Mesendoderm (in vitro differentiated cells): Measurements from ENCODE around the gene SEBOX.

Experiments used
- DNase-seq: peaks from one replicate; pipeline ENCODE4 v3.0.0; 2013
- H2AK5ac ChIP-seq: 2 replicates; pipeline ENCODE4 v1.6.1; 2013; ENCODE audit warnings: low read length, inconsistent platforms
- H2BK120ac ChIP-seq: 2 replicates; pipeline ENCODE4 v1.6.1; 2013; ENCODE audit warnings: low read depth, mild to moderate bottlenecking, low read length, moderate library complexity, mixed read lengths
- H2BK15ac ChIP-seq: replicated peaks from 2 replicates; pipeline ENCODE4 v1.6.1; 2013; ENCODE audit warnings: low read depth, mild to moderate bottlenecking, moderate library complexity
- H2BK5ac ChIP-seq: 2 replicates; pipeline ENCODE4 v1.6.1; 2013; ENCODE audit warnings: low read length, inconsistent platforms
- H3K18ac ChIP-seq: 2 replicates; pipeline ENCODE4 v1.6.1; 2013; ENCODE audit warnings: mild to moderate bottlenecking, low read length, mixed read lengths
- H3K23ac ChIP-seq: one replicate; pipeline ENCODE4 v1.6.1; 2013; ENCODE audit warnings: low read length
- H3K27ac ChIP-seq: 2 replicates; pipeline ENCODE4 v1.5.1; 2013; ENCODE audit warnings: low read depth, mild to moderate bottlenecking, inconsistent platforms, low read length, moderate library complexity
- H3K27me3 ChIP-seq: 2 replicates; pipeline ENCODE4 v1.6.1; 2013; ENCODE audit warnings: low read length, control low read depth, mild to moderate bottlenecking, inconsistent platforms; ENCODE audit not compliant: insufficient read depth, poor library complexity
- H3K36me3 ChIP-seq: 2 replicates; pipeline ENCODE4 v1.6.1; 2013; ENCODE audit warnings: low read length, inconsistent platforms; ENCODE audit not compliant: control insufficient read depth, insufficient read depth
- H3K4ac ChIP-seq: one replicate; pipeline ENCODE4 v1.6.1; 2013; ENCODE audit warnings: low read depth, mild to moderate bottlenecking, low read length, moderate library complexity
- H3K4me1 ChIP-seq: 2 replicates; pipeline ENCODE4 v1.6.1; 2013; ENCODE audit warnings: low read depth, low read length, inconsistent platforms; ENCODE audit not compliant: control insufficient read depth
- H3K4me2 ChIP-seq: 2 replicates; pipeline ENCODE4 v1.6.1; 2013; ENCODE audit warnings: low read length
- H3K4me3 ChIP-seq: 2 replicates; pipeline ENCODE4 v1.5.1; 2013; ENCODE audit warnings: mild to moderate bottlenecking, low read length
- H3K56ac ChIP-seq: one replicate; pipeline ENCODE4 v1.6.1; 2013; ENCODE audit warnings: low read length
- H3K79me1 ChIP-seq: 2 replicates; pipeline ENCODE4 v1.6.1; 2013; ENCODE audit warnings: low read length, inconsistent platforms
- H3K79me2 ChIP-seq: 2 replicates; pipeline ENCODE4 v1.6.1; 2013; ENCODE audit warnings: mild to moderate bottlenecking, low read length; ENCODE audit not compliant: control insufficient read depth, insufficient read depth
- H3K9ac ChIP-seq: 2 replicates; pipeline ENCODE4 v1.6.1; 2013; ENCODE audit warnings: low read length, inconsistent platforms
- H4K5ac ChIP-seq: one replicate; pipeline ENCODE4 v1.6.1; 2013; ENCODE audit warnings: low read length
- H4K8ac ChIP-seq: one replicate; pipeline ENCODE4 v1.6.1; 2013; ENCODE audit warnings: low read depth, mild to moderate bottlenecking, control low read depth, low read length, moderate library complexity
- WGBS: extraction: QIAGEN DNeasy Blood & Tissue Kit; methylation state at CpG from one replicate; pipeline ENCODE4 v1.1.7; 2013; ENCODE audit warnings: low lambda C conversion rate, missing lambda C conversion rate; ENCODE audit not compliant: insufficient coverage; ENCODE audit errors: extremely low coverage; 5-methylcytosine and 5-hydroxymethylcytosine counted together

Gene SEBOX

GRCh38 chr17:28391401-28391800 is 26.4 kb upstream of the SEBOX start:
- Histone ChIP-seq H3K4me1 (peaks cover 19% of the 10 kb centered on the region), H3K79me2 (no peaks in the 10 kb centered on the region), H4K5ac (no peak overlapping the region), H3K36me3 (no peaks in the 10 kb centered on the region), H2BK5ac (no peak overlapping the region), H2BK120ac (no peak overlapping the region), H2AK5ac (no peak overlapping the region), H3K79me1 (no peaks in the 10 kb centered on the region), H3K23ac (no peak overlapping the region), H3K27me3 (no peaks in the 10 kb centered on the region), H3K56ac (no peak overlapping the region), H4K8ac (no peak overlapping the region), H3K4me2 (no peak overlapping the region), H2BK15ac (no peak overlapping the region), H3K18ac (no peak overlapping the region), H3K4me3 (no peak overlapping the region), H3K4ac (no peak overlapping the region), H3K9ac (no peak overlapping the region), H3K27ac (no peak overlapping the region)
- no peak for DNase-seq
- WGBS = no CpG with 5 or more reads among the region's 2 CpGs

GRCh38 chr17:28390984-28391383 is 26.0 kb upstream of the SEBOX start:
- no peaks in the 10 kb centered on the region for H3K36me3 ChIP-seq
- no peak overlapping the region for H3K56ac ChIP-seq
- no peaks in the 10 kb centered on the region for H3K79me2 ChIP-seq

GRCh38 chr17:28390563-28390962 is 25.6 kb upstream of the SEBOX start:
- H2BK5ac ChIP-seq = no peak overlapping the region
- no peak for DNase-seq
- no peak overlapping the region for H3K18ac ChIP-seq
- no peak overlapping the region for H3K56ac ChIP-seq
- H4K5ac ChIP-seq = no peak overlapping the region
- H3K27ac ChIP-seq = no peak overlapping the region
- H3K27me3 ChIP-seq = no peaks in the 10 kb centered on the region
- H3K9ac ChIP-seq = no peak overlapping the region
- H2AK5ac ChIP-seq = no peak overlapping the region
- no peaks in the 10 kb centered on the region for H3K79me1 ChIP-seq
- no peak overlapping the region for H2BK15ac ChIP-seq
- no peak overlapping the region for H4K8ac ChIP-seq
- H2BK120ac ChIP-seq = no peak overlapping the region
- WGBS = no CpG with 5 or more reads among the region's 2 CpGs
- H3K4me2 ChIP-seq = no peak overlapping the region
- H3K36me3 ChIP-seq = no peaks in the 10 kb centered on the region
- H3K23ac ChIP-seq = no peak overlapping the region
- H3K4me1 ChIP-seq = peaks cover 14% of the 10 kb centered on the region
- H3K79me2 ChIP-seq = no peaks in the 10 kb centered on the region
- no peak overlapping the region for H3K4me3 ChIP-seq
- H3K4ac ChIP-seq = no peak overlapping the region

More at GRCh38 chr17:28390984-28391383, 26.0 kb upstream of the SEBOX start:
- Histone ChIP-seq H3K79me1 (no peaks in the 10 kb centered on the region), H3K9ac (no peak overlapping the region), H4K8ac (no peak overlapping the region), H3K4me2 (no peak overlapping the region), H3K4ac (no peak overlapping the region), H2BK5ac (no peak overlapping the region), H3K23ac (no peak overlapping the region), H2BK120ac (no peak overlapping the region), H3K27ac (no peak overlapping the region), H3K4me3 (no peak overlapping the region), H3K18ac (no peak overlapping the region), H3K4me1 (peaks cover 19% of the 10 kb centered on the region), H4K5ac (no peak overlapping the region), H2AK5ac (no peak overlapping the region), H3K27me3 (no peaks in the 10 kb centered on the region), H2BK15ac (no peak overlapping the region)
- no peak for DNase-seq
- no CpG with 5 or more reads among the region's 1 CpG for WGBS

- Histone ChIP-seq H4K8ac (no peak overlapping the region), H3K4me3 (no peak overlapping the region), H2BK5ac (no peak overlapping the region), H3K79me1 (no peaks in the 10 kb centered on the region), H3K56ac (no peak overlapping the region), H3K27me3 (peaks cover 2% of the 10 kb centered on the region), H3K4ac (no peak overlapping the region), H2BK15ac (no peak overlapping the region), H2AK5ac (no peak overlapping the region), H3K23ac (no peak overlapping the region), H3K27ac (no peak overlapping the region), H3K9ac (no peak overlapping the region), H3K18ac (no peak overlapping the region), H2BK120ac (no peak overlapping the region), H3K79me2 (no peaks in the 10 kb centered on the region), H3K36me3 (no peaks in the 10 kb centered on the region), H4K5ac (no peak overlapping the region), H3K4me1 (peaks cover 11% of the 10 kb centered on the region), H3K4me2 (no peak overlapping the region)
- no CpG with 5 or more reads among the region's 1 CpG for WGBS
- no peak for DNase-seq
Observed at GRCh38 chr17:28390141-28390540, 25.1 kb upstream of the SEBOX start.

GRCh38 chr17:28388106-28388505 is 23.1 kb upstream of the SEBOX start:
- H3K4me3 ChIP-seq = no peak overlapping the region
- H2BK5ac ChIP-seq = no peak overlapping the region
- H3K79me1 ChIP-seq = no peaks in the 10 kb centered on the region
- DNase-seq = no peak
- no CpG with 5 or more reads among the region's 11 CpGs for WGBS
- no peak overlapping the region for H2AK5ac ChIP-seq
- no peaks in the 10 kb centered on the region for H3K79me2 ChIP-seq
- H3K4ac ChIP-seq = no peak overlapping the region
- peaks cover 2% of the 10 kb centered on the region for H3K27me3 ChIP-seq
- no peak overlapping the region for H3K56ac ChIP-seq
- no peak overlapping the region for H2BK120ac ChIP-seq
- H3K4me2 ChIP-seq = no peak overlapping the region
- H4K5ac ChIP-seq = no peak overlapping the region
- H3K27ac ChIP-seq = no peak overlapping the region
- H2BK15ac ChIP-seq = no peak overlapping the region
- no peak overlapping the region for H3K9ac ChIP-seq
- no peak overlapping the region for H4K8ac ChIP-seq
- no peak overlapping the region for H3K18ac ChIP-seq
- H3K36me3 ChIP-seq = no peaks in the 10 kb centered on the region
- no peak overlapping the region for H3K23ac ChIP-seq
- no peaks in the 10 kb centered on the region for H3K4me1 ChIP-seq

- Histone ChIP-seq H2BK15ac (no peak overlapping the region), H3K79me2 (no peaks in the 10 kb centered on the region), H3K4me1 (no peaks in the 10 kb centered on the region), H3K4me3 (no peak overlapping the region), H2AK5ac (no peak overlapping the region), H3K23ac (no peak overlapping the region), H2BK5ac (no peak overlapping the region), H4K5ac (no peak overlapping the region), H3K4ac (no peak overlapping the region), H3K36me3 (no peaks in the 10 kb centered on the region), H4K8ac (no peak overlapping the region), H3K27ac (no peak overlapping the region), H2BK120ac (no peak overlapping the region), H3K79me1 (no peaks in the 10 kb centered on the region), H3K9ac (no peak overlapping the region), H3K27me3 (peaks cover 7% of the 10 kb centered on the region), H3K4me2 (no peak overlapping the region), H3K18ac (no peak overlapping the region), H3K56ac (no peak overlapping the region)
- DNase-seq = no peak
Observed at GRCh38 chr17:28386391-28386790, 21.4 kb upstream of the SEBOX start.
